PC-9 (cell line): ENCODE measurements around the gene POU6F2.

Source experiments
- EZH2 ChIP-seq: fragments of 200-600 bp; sonication (generic); IDR thresholded peaks from 2 replicates; pipeline ENCODE4 v1.8.0; 2017; ENCODE audit warnings: antibody characterized with exemption, low read depth
- TF ChIP-seq, protein P1 (sequence below): fragments of 200-600 bp; sonication (generic); conservative IDR thresholded peaks from 2 replicates; pipeline ENCODE4 v1.6.1; 2017; ENCODE audit warnings: mixed run types, antibody characterized with exemption, mild to moderate bottlenecking, moderate library complexity

DNA sequence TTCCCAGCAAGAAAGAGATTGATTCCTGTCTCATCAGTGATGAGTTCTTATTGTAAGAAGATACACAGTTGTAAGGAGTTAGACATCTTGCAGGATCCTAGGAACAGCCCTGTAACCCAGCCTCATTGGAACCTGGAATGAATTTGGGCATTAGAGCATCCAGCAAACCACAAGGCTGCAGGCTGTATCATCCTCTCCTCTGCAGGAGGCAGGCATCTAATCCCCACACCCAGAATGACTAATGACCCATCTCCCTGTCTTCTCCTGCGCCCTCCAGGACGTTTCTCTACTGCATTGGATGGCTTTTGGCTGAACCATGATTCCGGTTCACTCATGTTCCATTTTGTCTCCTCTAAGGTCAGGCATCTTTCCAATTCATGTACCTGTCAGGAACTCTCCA lies 233.9 kb downstream of the POU6F2 start:
- TF ChIP-seq, protein P1, sequence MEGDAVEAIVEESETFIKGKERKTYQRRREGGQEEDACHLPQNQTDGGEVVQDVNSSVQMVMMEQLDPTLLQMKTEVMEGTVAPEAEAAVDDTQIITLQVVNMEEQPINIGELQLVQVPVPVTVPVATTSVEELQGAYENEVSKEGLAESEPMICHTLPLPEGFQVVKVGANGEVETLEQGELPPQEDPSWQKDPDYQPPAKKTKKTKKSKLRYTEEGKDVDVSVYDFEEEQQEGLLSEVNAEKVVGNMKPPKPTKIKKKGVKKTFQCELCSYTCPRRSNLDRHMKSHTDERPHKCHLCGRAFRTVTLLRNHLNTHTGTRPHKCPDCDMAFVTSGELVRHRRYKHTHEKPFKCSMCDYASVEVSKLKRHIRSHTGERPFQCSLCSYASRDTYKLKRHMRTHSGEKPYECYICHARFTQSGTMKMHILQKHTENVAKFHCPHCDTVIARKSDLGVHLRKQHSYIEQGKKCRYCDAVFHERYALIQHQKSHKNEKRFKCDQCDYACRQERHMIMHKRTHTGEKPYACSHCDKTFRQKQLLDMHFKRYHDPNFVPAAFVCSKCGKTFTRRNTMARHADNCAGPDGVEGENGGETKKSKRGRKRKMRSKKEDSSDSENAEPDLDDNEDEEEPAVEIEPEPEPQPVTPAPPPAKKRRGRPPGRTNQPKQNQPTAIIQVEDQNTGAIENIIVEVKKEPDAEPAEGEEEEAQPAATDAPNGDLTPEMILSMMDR = no peak
- no peak for TF ChIP-seq EZH2
